Lower leg skin (tissue), 4 donors: ENCODE results near the gene OR1A2. TPM values are rescaled to one million over a fixed set of nuclear protein-coding genes. Genes with fewer than 3 reads are reported as not detected.
"Not testable (repeated sequence)": the region's sequence is repeated elsewhere in the genome, so short reads cannot be mapped to it uniquely, and the experiment has no call there.

Experiments used
- DNase-seq, 2 donors: peaks; one replicate each; pipeline ENCODE4 v3.0.0-alpha.2; 2019; ENCODE audit warnings: low spot score in 2 of 2
- H3K4me3 ChIP-seq: fragments of 200-600 bp; sonication (generic); 2 replicates; pipeline ENCODE4 v1.5.1; 2017; ENCODE audit warnings: mild to moderate bottlenecking, low read depth; ENCODE audit not compliant: poor library complexity, severe bottlenecking
- POLR2A ChIP-seq, 2 donors: fragments of 450-650 bp; IDR thresholded peaks; one replicate each; pipeline ENCODE4 v1.6.1; 2016 to 2017; ENCODE audit warnings: antibody characterized with exemption in 2 of 2, mild to moderate bottlenecking in 1 of 2, moderate library complexity in 1 of 2
- WGBS, 2 donors: methylation state at CpG; one replicate each; pipeline ENCODE4 v1.1.5; 2018; 5-methylcytosine and 5-hydroxymethylcytosine counted together
- intact Hi-C: fragments of 100-400 bp; cut with DNase I; formaldehyde crosslinking; loops from one replicate; pipeline ENCODE4 v1.15.0; 2023; ENCODE audit warnings: low total_unique reads
- total RNA-seq, 4 donors: library from RNA; depleted of rRNA; stranded (reverse); fragments of >200 nt; gene quantifications; one replicate each; pipeline ENCODE4 v1.1.0, GENCODE V29; 2016
- TF ChIP-seq, protein P1 (sequence below), 3 donors: fragments of 450-650 bp; IDR thresholded peaks; one replicate each; pipeline ENCODE4 v1.5.1; 2016; ENCODE audit warnings: antibody characterized with exemption in 3 of 3, mild to moderate bottlenecking in 3 of 3, moderate library complexity in 2 of 3

The OR1A2 gene
- total RNA-seq, 4 donors from 2014 or later, result not detected

- DNase-seq, result no peak
- intact Hi-C loops, result no loop called here
- no peak for TF ChIP-seq POLR2A (IDR thresholded peaks at IDR 0.05)
- TF ChIP-seq, protein P1, sequence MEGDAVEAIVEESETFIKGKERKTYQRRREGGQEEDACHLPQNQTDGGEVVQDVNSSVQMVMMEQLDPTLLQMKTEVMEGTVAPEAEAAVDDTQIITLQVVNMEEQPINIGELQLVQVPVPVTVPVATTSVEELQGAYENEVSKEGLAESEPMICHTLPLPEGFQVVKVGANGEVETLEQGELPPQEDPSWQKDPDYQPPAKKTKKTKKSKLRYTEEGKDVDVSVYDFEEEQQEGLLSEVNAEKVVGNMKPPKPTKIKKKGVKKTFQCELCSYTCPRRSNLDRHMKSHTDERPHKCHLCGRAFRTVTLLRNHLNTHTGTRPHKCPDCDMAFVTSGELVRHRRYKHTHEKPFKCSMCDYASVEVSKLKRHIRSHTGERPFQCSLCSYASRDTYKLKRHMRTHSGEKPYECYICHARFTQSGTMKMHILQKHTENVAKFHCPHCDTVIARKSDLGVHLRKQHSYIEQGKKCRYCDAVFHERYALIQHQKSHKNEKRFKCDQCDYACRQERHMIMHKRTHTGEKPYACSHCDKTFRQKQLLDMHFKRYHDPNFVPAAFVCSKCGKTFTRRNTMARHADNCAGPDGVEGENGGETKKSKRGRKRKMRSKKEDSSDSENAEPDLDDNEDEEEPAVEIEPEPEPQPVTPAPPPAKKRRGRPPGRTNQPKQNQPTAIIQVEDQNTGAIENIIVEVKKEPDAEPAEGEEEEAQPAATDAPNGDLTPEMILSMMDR (IDR thresholded peaks at IDR 0.05), result no peak
- no peak overlapping the region for H3K4me3 ChIP-seq
- 77 to 88% methylated on average over 6 of the region's 6 CpGs for WGBS, 2 donors
Measured at GRCh38 chr17:3208484-3208883, 11.2 kb downstream of the OR1A2 start.

DNA sequence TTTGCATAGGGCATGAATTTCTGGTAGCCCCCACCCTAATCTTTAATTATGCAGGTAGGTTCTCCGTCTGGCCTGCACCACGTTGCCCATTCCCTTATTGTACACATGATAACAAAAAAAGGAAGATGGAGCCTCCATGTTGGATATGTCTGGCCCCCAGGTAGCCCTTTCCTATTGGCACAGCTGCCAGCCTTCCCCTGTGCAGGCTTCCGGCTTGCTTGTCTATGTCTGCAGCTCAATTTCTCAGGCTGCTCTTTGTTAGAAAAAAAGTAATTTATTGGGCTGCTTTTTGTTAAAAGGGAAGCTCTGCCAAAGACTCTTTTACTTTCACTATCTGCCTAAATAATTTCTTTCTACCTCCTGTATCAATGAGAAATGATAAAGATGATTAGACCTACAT lies 15.7 kb downstream of the OR1A2 start:
- TF ChIP-seq POLR2A (IDR thresholded peaks at IDR 0.05), result no peak
- TF ChIP-seq, protein P1 (IDR thresholded peaks at IDR 0.05), result no peak
- intact Hi-C loops, result no loop called here
- no peak overlapping the region for H3K4me3 ChIP-seq
- 69 to 72% methylated on average over 3 of the region's 3 CpGs for WGBS, 2 donors
- no peak for DNase-seq

GRCh38 chr17:3213587-3213986 lies 16.3 kb downstream of the OR1A2 start:
- 58 to 60% methylated on average over 6 of the region's 6 CpGs for WGBS, 2 donors
- intact Hi-C loops, result no loop called here
- no peak for DNase-seq
- TF ChIP-seq, protein P1 (IDR thresholded peaks at IDR 0.05), result no peak
- TF ChIP-seq POLR2A (IDR thresholded peaks at IDR 0.05), result no peak
- no peak overlapping the region for H3K4me3 ChIP-seq

- DNase-seq, intact Hi-C loops, H3K4me3 ChIP-seq: not testable (repeated sequence)
- WGBS, 2 donors, result 64 to 68% methylated on average over 3 of the region's 3 CpGs
Measured at GRCh38 chr17:3219978-3220377, 22.7 kb downstream of the OR1A2 start.

GRCh38 chr17:3221850-3222249 lies 24.5 kb downstream of the OR1A2 start:
- H3K4me3 ChIP-seq, result no peak overlapping the region
- WGBS, 2 donors, result 88 to 89% methylated on average over 2 of the region's 2 CpGs
- DNase-seq, result no peak
- intact Hi-C loops, result no loop called here
- TF ChIP-seq, protein P1 (IDR thresholded peaks at IDR 0.05), result no peak
- TF ChIP-seq POLR2A (IDR thresholded peaks at IDR 0.05), result no peak

GRCh38 chr17:3222505-3222904 lies 25.2 kb downstream of the OR1A2 start:
- WGBS, 2 donors, result 59 to 66% methylated on average over 2 of the region's 2 CpGs
- intact Hi-C loops, result no loop called here
- TF ChIP-seq, protein P1 (IDR thresholded peaks at IDR 0.05), result no peak
- TF ChIP-seq POLR2A (IDR thresholded peaks at IDR 0.05), result no peak
- no peak for DNase-seq
- H3K4me3 ChIP-seq, result no peak overlapping the region

- DNase-seq, H3K4me3 ChIP-seq, intact Hi-C loops: not testable (repeated sequence)
Measured at GRCh38 chr17:3224721-3225352, 27.5 kb downstream of the OR1A2 start.

DNA sequence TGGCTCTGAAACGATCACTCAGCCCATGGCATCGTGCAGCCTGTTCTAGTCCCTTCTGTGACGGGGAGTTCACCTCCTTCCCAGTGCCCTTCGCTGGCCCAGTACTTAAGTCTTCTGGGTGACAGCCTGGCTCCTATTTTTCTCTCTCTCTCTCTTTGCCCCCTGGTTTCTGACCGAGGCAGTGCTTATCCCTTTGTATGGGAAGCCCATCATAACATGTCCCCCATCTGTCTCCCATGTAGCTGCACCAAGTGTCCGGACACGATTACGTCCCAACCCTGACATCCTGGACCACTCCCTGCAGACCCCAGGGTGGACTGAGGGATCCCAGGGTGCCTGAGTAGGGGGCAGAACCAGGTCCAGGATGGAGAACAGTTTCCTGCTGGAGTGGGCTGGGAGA lies 35.0 kb downstream of the OR1A2 start:
- WGBS, 2 donors, result 87 to 91% methylated on average over 8 of the region's 8 CpGs

GRCh38 chr17:3238685-3239084 lies 41.4 kb downstream of the OR1A2 start:
- WGBS, 2 donors, result 25 to 52% methylated on average over 2 of the region's 2 CpGs
- DNase-seq, result peak in 1 of 2 donors; percentile 16
- H3K4me3 ChIP-seq, intact Hi-C loops: not testable (repeated sequence)

More for the DNA sequence above, 35.0 kb downstream of the OR1A2 start:
- H3K4me3 ChIP-seq, intact Hi-C loops, DNase-seq: not testable (repeated sequence)

- intact Hi-C loops, DNase-seq, H3K4me3 ChIP-seq: not testable (repeated sequence)
- 88 to 92% methylated on average over 1 of the region's 1 CpG for WGBS, 2 donors
Measured at GRCh38 chr17:3241044-3241443, 43.7 kb downstream of the OR1A2 start.
